IMR-90 (cell line): ENCODE data around the gene KRT73. TPM values are rescaled to one million over a fixed set of nuclear protein-coding genes. Genes with fewer than 3 reads are reported as not detected.

ENCODE experiments used
- ATAC-seq: fragments of 200-7000 bp; cut with Tn5 transposase; 2 replicates; pipeline ENCODE4 v1.9.1; 2020; ENCODE audit warnings: low read depth, mild to moderate bottlenecking, moderate library complexity
- BruUV-seq: library from RNA; stranded (reverse); fragments of 400-500 nt; replicated peaks from 2 replicates; lab custom pipeline; 2021; lab: Mats Ljungman, UMichigan
- CTCF ChIA-PET: fragments of 300-600 bp; formaldehyde crosslinking; extraction: SDS; loops from one replicate; lab custom pipeline; 2021; ENCODE audit warnings: antibody characterized with exemption; lab: Yijun Ruan, JAX
- POLR2A ChIA-PET: fragments of 300-600 bp; sonication (Branson Sonifier 250); formaldehyde crosslinking; loops from one replicate; lab custom pipeline; 2022; ENCODE audit warnings: antibody characterized with exemption; ENCODE audit not compliant: unreplicated experiment; lab: Charles Lee
- DNase-seq: peaks from one replicate; pipeline ENCODE4 v3.0.0; 2013
- H2AFZ ChIP-seq: replicated peaks from 2 replicates; pipeline ENCODE3; 2013; ENCODE audit warnings: low read length, mild to moderate bottlenecking; ENCODE audit not compliant: poor library complexity
- H2AK5ac ChIP-seq: 2 replicates; pipeline ENCODE4 v1.6.1; 2013; ENCODE audit warnings: low read depth, low read length, inconsistent platforms
- H2AK9ac ChIP-seq: replicated peaks from 2 replicates; pipeline ENCODE3; 2013; ENCODE audit warnings: mild to moderate bottlenecking, low read depth, low read length, moderate library complexity; ENCODE audit not compliant: poor library complexity
- H2BK120ac ChIP-seq: 2 replicates; pipeline ENCODE4 v1.6.1; 2013; ENCODE audit warnings: low read depth, low read length, inconsistent platforms
- H2BK15ac ChIP-seq: 3 replicates; pipeline ENCODE4 v1.6.1; 2013; ENCODE audit warnings: low read depth, low read length, inconsistent platforms
- H2BK20ac ChIP-seq: 2 replicates; pipeline ENCODE4 v1.6.1; 2013; ENCODE audit warnings: low read depth, mild to moderate bottlenecking, inconsistent platforms, low read length, moderate library complexity
- H2BK5ac ChIP-seq: 2 replicates; pipeline ENCODE4 v1.6.1; 2013; ENCODE audit warnings: mild to moderate bottlenecking, low read depth, low read length, inconsistent platforms; ENCODE audit not compliant: poor library complexity, severe bottlenecking
- H3K14ac ChIP-seq: replicated peaks from 2 replicates; pipeline ENCODE4 v1.6.1; 2013; ENCODE audit warnings: low read depth, low read length, inconsistent platforms
- H3K18ac ChIP-seq: 2 replicates; pipeline ENCODE4 v1.6.1; 2013; ENCODE audit warnings: low read depth, low read length, control low read depth
- H3K23ac ChIP-seq: 2 replicates; pipeline ENCODE4 v1.6.1; 2013; ENCODE audit warnings: low read depth, low read length, inconsistent platforms
- H3K27ac ChIP-seq: 2 replicates; pipeline ENCODE4 v1.5.1; 2013; ENCODE audit warnings: mild to moderate bottlenecking, control low read depth, low read length; ENCODE audit not compliant: insufficient read depth
- H3K27me3 ChIP-seq: 2 replicates; pipeline ENCODE4 v1.6.1; 2013; ENCODE audit warnings: low read length; ENCODE audit not compliant: control insufficient read depth, insufficient read depth
- H3K36me3 ChIP-seq: 2 replicates; pipeline ENCODE4 v1.6.1; 2013; ENCODE audit warnings: low read length, mixed read lengths; ENCODE audit not compliant: control insufficient read depth, insufficient read depth
- H3K4ac ChIP-seq: 2 replicates; pipeline ENCODE4 v1.6.1; 2013; ENCODE audit warnings: low read depth, low read length, inconsistent platforms
- H3K4me1 ChIP-seq: 2 replicates; pipeline ENCODE4 v1.6.1; 2013; ENCODE audit warnings: low read length, mixed read lengths; ENCODE audit not compliant: control insufficient read depth, insufficient read depth
- H3K4me2 ChIP-seq: 2 replicates; pipeline ENCODE4 v1.6.1; 2013; ENCODE audit warnings: low read depth, mild to moderate bottlenecking, control low read depth, low read length, moderate library complexity
- H3K4me3 ChIP-seq: 2 replicates; pipeline ENCODE4 v1.5.1; 2013; ENCODE audit warnings: low read depth, mild to moderate bottlenecking, control low read depth, low read length, moderate library complexity; ENCODE audit not compliant: insufficient read depth
- H3K56ac ChIP-seq: 2 replicates; pipeline ENCODE4 v1.6.1; 2013; ENCODE audit warnings: low read length, inconsistent platforms; ENCODE audit not compliant: insufficient read depth; ENCODE audit errors: extremely low read depth
- H3K79me1 ChIP-seq, 2 experiments: 2 replicates each; pipeline ENCODE4 v1.6.1; 2013; ENCODE audit warnings: low read length in 2 of 2, inconsistent platforms in 1 of 2, low read depth in 1 of 2
- H3K9ac ChIP-seq: 2 replicates; pipeline ENCODE4 v1.6.1; 2013; ENCODE audit warnings: low read depth, low read length, control low read depth
- H3K9me1 ChIP-seq: 2 replicates; pipeline ENCODE4 v1.6.1; 2013; ENCODE audit warnings: low read length, inconsistent platforms; ENCODE audit not compliant: insufficient read depth
- H3K9me3 ChIP-seq: 2 replicates; pipeline ENCODE4 v1.6.1; 2013; ENCODE audit warnings: low read length; ENCODE audit not compliant: control insufficient read depth, insufficient read depth
- H4K20me1 ChIP-seq: 2 replicates; pipeline ENCODE4 v1.6.1; 2013; ENCODE audit warnings: low read length, inconsistent platforms; ENCODE audit not compliant: insufficient read depth
- H4K5ac ChIP-seq: 2 replicates; pipeline ENCODE4 v1.6.1; 2013; ENCODE audit warnings: mild to moderate bottlenecking, low read depth, low read length, control low read depth
- H4K8ac ChIP-seq, 2 experiments: 2 replicates each; pipeline ENCODE4 v1.6.1; 2013; ENCODE audit warnings: low read depth in 2 of 2, low read length in 2 of 2, control low read depth in 1 of 2, inconsistent platforms in 1 of 2
- H4K91ac ChIP-seq: 2 replicates; pipeline ENCODE4 v1.6.1; 2013; ENCODE audit warnings: low read depth, low read length, inconsistent platforms; ENCODE audit not compliant: insufficient read depth
- MXI1 ChIP-seq: IDR thresholded peaks from 2 replicates; pipeline ENCODE4 v1.6.1; 2012; ENCODE audit warnings: low read depth, mild to moderate bottlenecking, low read length, moderate library complexity, borderline replicate concordance
- WGBS, 2 experiments: methylation state at CpG; one replicate each; pipeline versions ENCODE4 v1.1.5 to v1.1.7; 2013; ENCODE audit warnings: missing lambda C conversion rate in 2 of 2; ENCODE audit not compliant: insufficient read length in 1 of 2; ENCODE audit errors: extremely low coverage in 2 of 2; 5-methylcytosine and 5-hydroxymethylcytosine counted together
- dilution Hi-C: fragments of 300-500 bp; cut with HindIII; formaldehyde crosslinking; loops from one replicate; pipeline ENCODE4 v1.14.3; 2018; ENCODE audit warnings: low sequenced_read_pairs; ENCODE audit not compliant: unreplicated experiment
- in situ Hi-C: fragments of 300-500 bp; cut with MboI; formaldehyde crosslinking; loops from 3 replicates; pipeline ENCODE4 v1.14.3; 2019; ENCODE audit warnings: low sequenced_read_pairs, inconsistent platforms, mixed read lengths
- intact Hi-C: fragments of 100-400 bp; cut with micrococcal nuclease; formaldehyde crosslinking; loops from 2 replicates; pipeline ENCODE4 v1.10.0; 2022
- polyA plus RNA-seq, 3 experiments: library from polyadenylated mRNA; depleted of rRNA; stranded (reverse); fragments of >200 nt; gene quantifications; 2 replicates each; pipeline ENCODE4 v1.2.3, GENCODE V29; 2012; ENCODE audit warnings: low replicate concordance in 1 of 3
- total RNA-seq: library from RNA; depleted of rRNA; stranded (reverse); fragments of >200 nt; gene quantifications from 2 replicates; pipeline ENCODE4 v1.2.3, GENCODE V29; 2012

The KRT73 gene
- total and polyA plus RNA-seq, 2 of the 4 experiments (the other 2 are of a cell fraction) = not detected

DNA sequence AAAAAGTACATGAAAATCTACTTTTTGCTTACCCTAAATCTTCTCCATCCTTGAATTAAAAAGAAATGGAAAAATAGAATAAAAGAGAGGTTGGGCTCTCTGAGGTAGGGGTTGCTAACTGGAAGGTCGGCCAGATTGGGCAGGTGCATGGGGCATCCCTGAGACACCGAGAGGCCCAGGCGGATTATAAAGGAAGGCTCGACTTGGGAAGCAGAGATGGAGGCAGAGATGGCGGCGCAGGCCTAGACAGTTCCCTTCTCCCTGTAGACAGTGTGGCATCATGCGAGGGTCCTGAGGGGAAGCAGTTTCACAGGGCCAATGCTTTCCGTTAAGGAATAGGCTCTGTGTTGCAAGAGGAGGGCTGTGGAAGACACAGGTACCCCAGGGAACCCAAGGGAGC lies 41.0 kb downstream of the KRT73 start:
- in situ Hi-C loops = no loop called here
- ATAC-seq = no peak
- intact Hi-C loops = no loop called here

More for the DNA sequence above, 41.0 kb downstream of the KRT73 start:
- H2AFZ ChIP-seq = no peak overlapping the region
- no peaks in the 10 kb centered on the region for H3K9me1 ChIP-seq
- H3K56ac ChIP-seq = no peak overlapping the region
- no peak overlapping the region for H4K8ac ChIP-seq
- BruUV-seq = no TSS peak
- no peak overlapping the region for H2AK9ac ChIP-seq
- 56% methylated on average over 3 of the region's 8 CpGs; no CpG with 5 or more reads in 1 of the 2 experiments for WGBS, 2 experiments
- no peak overlapping the region for H3K27ac ChIP-seq
- H2AK5ac ChIP-seq = no peak overlapping the region
- no peaks in the 10 kb centered on the region for H3K9me3 ChIP-seq
- H2BK120ac ChIP-seq = no peak overlapping the region
- TF ChIP-seq MXI1 = no peak
- H2BK5ac ChIP-seq = no peak overlapping the region
- H2BK15ac ChIP-seq = no peak overlapping the region
- H3K18ac ChIP-seq = no peak overlapping the region
- H3K4me3 ChIP-seq = no peak overlapping the region
- H3K14ac ChIP-seq = no peak overlapping the region
- no peaks in the 10 kb centered on the region for H3K79me1 ChIP-seq
- no peak overlapping the region for H3K23ac ChIP-seq
- no peak overlapping the region for H3K9ac ChIP-seq
- no peak overlapping the region for H2BK20ac ChIP-seq
- no peak overlapping the region for H4K5ac ChIP-seq
- dilution Hi-C loops = no loop called here
- CTCF ChIA-PET = no interaction called here
- H4K91ac ChIP-seq = no peak overlapping the region
- no peak overlapping the region for H3K4ac ChIP-seq
- no peaks in the 10 kb centered on the region for H3K36me3 ChIP-seq
- H3K4me2 ChIP-seq = no peak overlapping the region
- H3K27me3 ChIP-seq = peaks cover 53% of the 10 kb centered on the region
- H4K20me1 ChIP-seq = no peaks in the 10 kb centered on the region
- POLR2A ChIA-PET = no interaction called here
- H3K4me1 ChIP-seq = no peaks in the 10 kb centered on the region
- DNase-seq = no peak
